GM12864 (cell line): ENCODE results near the gene PGAP6.

Experiments used
- DNase-seq: peaks from one replicate; pipeline ENCODE4 v3.0.0-alpha.2; 2011; ENCODE audit warnings: low read depth
- H3K4me3 ChIP-seq: 2 replicates; pipeline ENCODE4 v1.5.1; 2011; ENCODE audit warnings: mild to moderate bottlenecking, low read depth, low read length, control low read depth
- TF ChIP-seq, protein P1 (sequence below): IDR thresholded peaks from 2 replicates; pipeline ENCODE4 v1.5.1; 2011; ENCODE audit warnings: low read depth, mild to moderate bottlenecking, moderate library complexity, low read length, control low read depth, inconsistent platforms; ENCODE audit errors: missing control alignments

Gene PGAP6

GRCh38 chr16:373020-373598 lies 8.7 kb downstream of the PGAP6 start:
- no peak overlapping the region for H3K4me3 ChIP-seq
- TF ChIP-seq, protein P1, sequence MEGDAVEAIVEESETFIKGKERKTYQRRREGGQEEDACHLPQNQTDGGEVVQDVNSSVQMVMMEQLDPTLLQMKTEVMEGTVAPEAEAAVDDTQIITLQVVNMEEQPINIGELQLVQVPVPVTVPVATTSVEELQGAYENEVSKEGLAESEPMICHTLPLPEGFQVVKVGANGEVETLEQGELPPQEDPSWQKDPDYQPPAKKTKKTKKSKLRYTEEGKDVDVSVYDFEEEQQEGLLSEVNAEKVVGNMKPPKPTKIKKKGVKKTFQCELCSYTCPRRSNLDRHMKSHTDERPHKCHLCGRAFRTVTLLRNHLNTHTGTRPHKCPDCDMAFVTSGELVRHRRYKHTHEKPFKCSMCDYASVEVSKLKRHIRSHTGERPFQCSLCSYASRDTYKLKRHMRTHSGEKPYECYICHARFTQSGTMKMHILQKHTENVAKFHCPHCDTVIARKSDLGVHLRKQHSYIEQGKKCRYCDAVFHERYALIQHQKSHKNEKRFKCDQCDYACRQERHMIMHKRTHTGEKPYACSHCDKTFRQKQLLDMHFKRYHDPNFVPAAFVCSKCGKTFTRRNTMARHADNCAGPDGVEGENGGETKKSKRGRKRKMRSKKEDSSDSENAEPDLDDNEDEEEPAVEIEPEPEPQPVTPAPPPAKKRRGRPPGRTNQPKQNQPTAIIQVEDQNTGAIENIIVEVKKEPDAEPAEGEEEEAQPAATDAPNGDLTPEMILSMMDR, result no peak
- no peak for DNase-seq

- DNase-seq, result no peak
- no peak overlapping the region for H3K4me3 ChIP-seq
- TF ChIP-seq, protein P1, result no peak
These were observed 9.3 kb downstream of the PGAP6 start for GRCh38 chr16:372302-372983.

DNA sequence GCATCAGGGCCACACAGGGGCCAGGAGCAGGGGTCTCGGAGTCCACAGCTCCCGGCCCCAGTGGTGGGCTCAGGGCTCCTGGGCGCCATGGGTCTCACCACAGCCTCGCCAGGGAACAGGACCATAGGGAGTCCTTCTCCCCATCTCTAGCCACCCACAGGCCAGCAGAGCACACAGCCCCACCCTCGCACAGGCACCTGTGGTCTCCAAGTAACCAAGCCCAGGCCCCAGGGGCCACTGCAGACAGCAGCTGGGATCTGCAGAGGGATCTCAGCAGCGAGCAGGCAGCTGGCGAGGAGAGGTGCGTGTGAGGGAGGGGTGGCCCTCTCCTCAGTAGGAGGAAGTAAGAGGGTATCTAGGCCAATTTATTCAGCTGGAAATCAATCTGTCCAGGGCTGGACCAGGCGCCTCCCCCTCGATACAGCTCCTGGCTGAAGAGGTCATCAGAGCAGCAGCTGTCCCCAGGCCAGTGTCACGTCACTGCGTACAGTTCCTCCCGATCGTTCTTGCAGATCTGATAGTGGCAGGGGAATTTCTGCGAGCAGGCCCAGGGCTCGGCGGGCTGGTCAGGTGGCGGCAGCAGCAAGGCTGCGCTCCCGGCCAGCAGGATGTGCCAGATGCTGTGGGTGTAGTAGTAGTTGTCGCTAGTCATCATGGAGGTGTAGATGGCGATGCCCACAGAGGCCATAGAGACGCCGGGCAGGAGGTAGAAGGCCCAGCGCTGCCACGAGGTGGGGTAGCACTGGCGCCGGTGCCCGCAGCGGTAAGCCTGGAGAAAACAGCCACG lies 10.1 kb downstream of the PGAP6 start:
- no peak overlapping the region for H3K4me3 ChIP-seq
- TF ChIP-seq, protein P1, result no peak
- no peak for DNase-seq

GRCh38 chr16:370979-371514 lies 10.7 kb downstream of the PGAP6 start:
- DNase-seq, result no peak
- TF ChIP-seq, protein P1, result no peak
- peak overlapping the region; percentile 38; the same call in 1 of the 2 replicates for H3K4me3 ChIP-seq

DNA sequence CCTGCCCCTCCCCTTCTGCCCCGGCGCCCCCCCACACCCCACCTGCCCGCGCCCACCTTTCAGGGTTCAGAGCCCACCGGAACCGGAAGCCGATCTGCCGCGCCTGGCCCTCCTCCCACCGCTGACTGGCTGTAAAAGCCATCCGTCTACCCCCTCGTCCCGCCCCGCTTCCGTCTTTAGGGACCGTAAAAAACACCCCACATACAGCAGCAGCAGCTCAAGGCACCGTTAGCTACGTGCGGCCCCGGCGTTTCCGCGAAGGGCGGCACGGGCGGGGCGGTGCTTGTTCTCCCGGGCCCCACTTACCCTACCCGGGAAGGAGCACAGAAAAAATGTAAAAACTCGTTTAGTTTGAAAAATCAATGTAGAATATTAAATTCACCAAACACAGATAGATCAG lies 11.3 kb downstream of the PGAP6 start, which contains the start of gene MRPL28:
Gene MRPL28, minus strand, starts transcription at position 96 of the 400 bp plus-strand sequence. CDS start 320 bp downstream, outside the sequence.
- peak within 1 kb of the TSS; percentile 55 for H3K4me3 ChIP-seq
- DNase-seq, result peak; percentile 85
- TF ChIP-seq, protein P1, result no peak

DNA sequence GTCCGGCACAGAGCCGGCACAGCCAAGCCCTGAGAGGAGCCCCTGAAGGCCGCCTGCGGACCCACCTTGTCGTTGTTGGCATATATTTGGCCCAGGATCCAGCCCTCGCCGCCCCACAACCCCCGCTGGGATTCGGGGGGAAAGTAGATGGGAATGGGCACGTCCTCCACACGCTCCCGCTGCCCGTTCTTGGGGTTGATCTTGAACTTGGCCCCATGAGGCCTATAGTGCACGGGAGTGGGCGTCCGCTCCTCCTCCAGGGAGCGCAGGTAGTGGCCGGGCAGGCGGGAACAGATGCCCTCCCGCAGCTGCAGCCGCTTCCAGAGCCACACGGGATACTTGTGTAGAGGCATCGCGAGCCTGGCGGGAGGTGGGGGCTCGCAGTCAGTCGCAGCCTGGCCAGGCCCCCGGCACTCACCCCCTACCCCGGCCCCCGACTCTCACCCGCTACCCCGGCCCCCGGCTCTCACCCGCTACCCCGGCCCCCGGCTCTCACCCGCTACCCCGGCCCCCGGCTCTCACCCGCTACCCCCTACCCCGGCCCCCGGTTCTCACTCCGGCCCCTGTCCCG lies 11.8 kb downstream of the PGAP6 start:
- no peak for DNase-seq
- peak overlapping the region; percentile 55 for H3K4me3 ChIP-seq
- TF ChIP-seq, protein P1, result no peak
